Measurements from ENCODE around the gene GCNT2.

- no peak for TF ChIP-seq POLR2A (IDR thresholded peaks at IDR 0.05)
- TF ChIP-seq CTCF (IDR thresholded peaks at IDR 0.05) = no peak
These were observed 112.1 kb downstream of the GCNT2 start for GRCh38 chr6:10633216-10633615.
